Measurements from ENCODE around the gene ATRNL1. TPM values are rescaled to one million over a fixed set of nuclear protein-coding genes. Genes with fewer than 3 reads are reported as not detected.

ATRNL1 gene
- polyA plus RNA-seq, 1 donor from 2014 or later, result 2.5 TPM

DNA sequence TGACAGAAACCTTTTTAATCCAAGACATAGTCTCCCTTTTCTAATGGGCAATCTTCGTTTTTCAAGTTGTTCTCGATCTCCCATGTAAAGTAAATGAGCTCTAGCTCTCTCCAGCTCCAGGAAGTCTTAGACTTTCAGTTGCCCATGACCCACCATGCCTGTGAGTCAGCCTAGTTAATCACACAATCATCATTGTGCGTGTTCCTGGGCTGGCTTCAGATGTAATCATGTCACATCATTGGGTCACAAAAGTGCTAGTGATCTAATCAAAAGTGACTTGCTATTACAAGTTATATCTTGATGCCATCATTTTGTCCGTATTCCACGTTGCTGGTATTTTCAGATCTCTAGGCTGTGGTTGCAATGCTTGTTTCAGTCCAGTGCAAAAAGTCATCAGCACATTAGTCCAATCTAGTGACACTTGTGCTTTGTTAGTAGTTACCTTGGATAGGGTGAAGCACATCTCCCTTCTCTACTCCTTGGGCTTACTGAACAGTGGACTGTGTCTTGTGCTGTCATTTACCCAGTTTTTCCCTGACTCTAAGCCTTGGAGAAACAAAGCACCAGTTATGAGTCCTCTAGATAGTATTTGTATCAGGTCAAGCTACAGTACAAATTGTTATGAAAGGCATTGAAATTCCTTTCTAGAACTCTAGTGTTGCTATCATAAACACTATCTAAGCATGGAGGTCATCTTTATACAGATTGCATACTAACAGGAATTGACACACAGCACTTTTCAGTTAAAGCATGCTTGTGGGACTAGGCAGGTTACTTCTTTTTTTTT, 863.3 kb downstream of the ATRNL1 start:
- H3K27me3 Mint-ChIP-seq, result no peaks in the 10 kb centered on the region
- H3K36me3 Mint-ChIP-seq, result peaks cover 2% of the 10 kb centered on the region

GRCh38 chr10:115957012-115957399, 863.8 kb downstream of the ATRNL1 start:
- no peaks in the 10 kb centered on the region for H3K4me1 Mint-ChIP-seq
- H3K27ac Mint-ChIP-seq, result no peak overlapping the region
- H3K36me3 Mint-ChIP-seq, result peaks cover 2% of the 10 kb centered on the region
- H3K27me3 Mint-ChIP-seq, result no peaks in the 10 kb centered on the region
- H3K4me3 Mint-ChIP-seq, result no peak overlapping the region
- H3K9me3 Mint-ChIP-seq, result peaks cover 0 to 7% (median 4%) of the 10 kb centered on the region in 3 donors

More for the DNA sequence above, 863.3 kb downstream of the ATRNL1 start:
- Mint-ChIP-seq H3K27ac (no peak overlapping the region), H3K9me3 (peaks cover 0 to 7% (median 4%) of the 10 kb centered on the region in 3 donors), H3K4me1 (no peaks in the 10 kb centered on the region), H3K4me3 (no peak overlapping the region)

GRCh38 chr10:115957786-115958442, 864.7 kb downstream of the ATRNL1 start:
- no peaks in the 10 kb centered on the region for H3K27me3 Mint-ChIP-seq
- peaks cover 0 to 7% (median 4%) of the 10 kb centered on the region in 3 donors for H3K9me3 Mint-ChIP-seq

GRCh38 chr10:115963848-115964247, 870.7 kb downstream of the ATRNL1 start:
- H3K27me3 Mint-ChIP-seq, result no peaks in the 10 kb centered on the region
- H3K36me3 Mint-ChIP-seq, result no peaks in the 10 kb centered on the region
- no peaks in the 10 kb centered on the region for H3K4me1 Mint-ChIP-seq
- peaks cover 1 to 17% (median 8%) of the 10 kb centered on the region in 3 donors for H3K9me3 Mint-ChIP-seq
- no peak overlapping the region for H3K27ac Mint-ChIP-seq
- no peak overlapping the region for H3K4me3 Mint-ChIP-seq

More at GRCh38 chr10:115957786-115958442, 864.7 kb downstream of the ATRNL1 start:
- no peaks in the 10 kb centered on the region for H3K4me1 Mint-ChIP-seq
- no peak overlapping the region for H3K4me3 Mint-ChIP-seq
- peaks cover 2% of the 10 kb centered on the region for H3K36me3 Mint-ChIP-seq
- no peak overlapping the region for H3K27ac Mint-ChIP-seq

- no peak overlapping the region for H3K27ac Mint-ChIP-seq
- H3K36me3 Mint-ChIP-seq, result no peaks in the 10 kb centered on the region
- no peaks in the 10 kb centered on the region for H3K27me3 Mint-ChIP-seq
- H3K9me3 Mint-ChIP-seq, result peaks cover 1 to 24% (median 8%) of the 10 kb centered on the region in 3 donors
- H3K4me3 Mint-ChIP-seq, result no peak overlapping the region
- H3K4me1 Mint-ChIP-seq, result no peaks in the 10 kb centered on the region
These were observed 871.7 kb downstream of the ATRNL1 start for GRCh38 chr10:115964827-115965226.

DNA sequence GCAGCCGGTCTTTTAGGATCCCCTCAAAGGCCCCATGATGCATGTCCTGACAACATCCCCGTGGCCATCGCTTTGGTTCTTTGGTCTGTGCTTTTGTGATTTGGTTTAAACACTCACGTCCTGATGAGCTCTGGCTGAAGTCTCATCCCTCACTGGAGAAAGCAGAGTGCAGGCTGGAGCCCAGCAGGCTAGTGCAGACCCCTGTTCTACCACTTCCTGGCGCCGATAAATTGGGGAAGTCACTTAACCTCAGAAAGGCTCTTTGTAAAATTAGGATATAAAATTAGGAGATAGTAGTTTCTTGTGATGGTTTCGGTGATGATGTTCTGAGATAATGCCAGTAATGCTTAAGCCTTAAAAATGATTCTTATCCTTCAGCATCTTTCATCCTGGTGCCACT, 872.2 kb downstream of the ATRNL1 start:
- no peak overlapping the region for H3K27ac Mint-ChIP-seq
- H3K4me1 Mint-ChIP-seq, result no peaks in the 10 kb centered on the region
- no peak overlapping the region for H3K4me3 Mint-ChIP-seq
- peaks cover 1 to 24% (median 8%) of the 10 kb centered on the region in 3 donors for H3K9me3 Mint-ChIP-seq
- no peaks in the 10 kb centered on the region for H3K27me3 Mint-ChIP-seq
- H3K36me3 Mint-ChIP-seq, result no peaks in the 10 kb centered on the region

DNA sequence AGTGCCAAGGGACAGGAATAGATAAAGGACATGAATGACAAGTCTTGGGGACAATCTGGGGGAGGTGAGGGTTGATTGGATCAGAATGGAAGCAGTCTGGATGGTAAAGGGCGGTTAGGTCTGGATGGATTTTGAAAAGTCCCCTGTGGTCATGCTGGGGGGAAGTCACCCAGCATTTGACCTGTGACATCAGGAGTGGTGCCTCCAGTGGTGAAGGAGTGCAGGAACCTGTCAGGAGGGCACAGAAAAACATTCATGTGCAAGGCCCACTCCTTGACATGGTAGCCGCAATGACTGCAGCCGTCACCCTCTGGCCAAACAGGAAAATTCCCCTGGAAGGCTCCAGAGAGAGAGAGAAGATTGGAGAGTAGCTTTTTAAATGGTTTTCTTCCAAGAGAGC, 875.1 kb downstream of the ATRNL1 start:
- Mint-ChIP-seq H3K4me1 (peaks cover 0 to 1% (median 0%) of the 10 kb centered on the region in 3 donors), H3K9me3 (peaks cover 4 to 25% (median 10%) of the 10 kb centered on the region in 3 donors), H3K27me3 (no peaks in the 10 kb centered on the region), H3K36me3 (peaks cover 2% of the 10 kb centered on the region), H3K4me3 (no peak overlapping the region), H3K27ac (no peak overlapping the region)

DNA sequence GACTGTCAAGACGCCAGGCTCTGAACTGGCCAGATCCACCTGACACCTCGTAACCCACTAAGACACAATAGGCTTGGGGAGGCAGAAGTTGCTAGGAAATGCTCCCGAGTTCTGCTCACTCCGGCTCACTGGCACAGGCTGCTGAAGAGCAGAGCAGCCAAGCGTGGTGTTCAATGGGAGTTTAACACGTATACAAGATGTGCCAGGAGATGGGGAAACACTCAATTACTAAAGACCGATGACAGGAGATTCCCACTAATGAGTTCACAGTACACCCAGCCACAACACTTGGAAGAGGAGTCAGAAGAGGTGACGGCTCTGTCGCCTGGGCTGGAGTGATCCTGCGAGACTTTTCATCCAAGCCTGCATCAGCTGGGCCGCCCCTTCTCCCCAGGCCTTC, 876.4 kb downstream of the ATRNL1 start:
- H3K4me1 Mint-ChIP-seq, result peaks cover 0 to 1% (median 0%) of the 10 kb centered on the region in 3 donors
- no peaks in the 10 kb centered on the region for H3K27me3 Mint-ChIP-seq
- no peak overlapping the region for H3K27ac Mint-ChIP-seq
- H3K4me3 Mint-ChIP-seq, result no peak overlapping the region
- H3K36me3 Mint-ChIP-seq, result peaks cover 2% of the 10 kb centered on the region
- H3K9me3 Mint-ChIP-seq, result peaks cover 5 to 27% (median 14%) of the 10 kb centered on the region in 3 donors

DNA sequence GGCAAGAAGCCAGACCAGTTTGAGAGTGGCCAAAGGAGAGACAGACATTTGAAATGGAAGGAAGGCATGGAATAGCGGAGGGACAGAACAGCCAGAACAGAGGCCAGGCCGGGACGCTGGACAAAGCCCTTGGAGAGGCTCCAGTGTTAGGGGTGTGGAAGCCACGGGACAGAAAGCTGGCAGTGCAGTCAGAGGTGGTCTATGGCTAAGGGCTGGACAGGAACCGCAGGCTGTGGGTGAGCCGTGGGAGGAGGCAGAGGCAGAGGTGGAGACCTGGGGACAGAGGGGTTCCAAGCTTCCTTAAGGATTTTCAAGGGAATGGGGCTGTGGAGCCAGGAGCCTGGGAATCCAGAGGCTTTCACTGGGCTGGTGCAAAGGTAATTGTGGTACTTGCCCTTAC, 878.8 kb downstream of the ATRNL1 start:
- Mint-ChIP-seq H3K4me1 (peaks cover 0 to 1% (median 0%) of the 10 kb centered on the region in 3 donors), H3K36me3 (peaks cover 2% of the 10 kb centered on the region), H3K27me3 (no peaks in the 10 kb centered on the region), H3K9me3 (peaks cover 5 to 27% (median 9%) of the 10 kb centered on the region in 3 donors), H3K27ac (no peak overlapping the region), H3K4me3 (no peak overlapping the region)

DNA sequence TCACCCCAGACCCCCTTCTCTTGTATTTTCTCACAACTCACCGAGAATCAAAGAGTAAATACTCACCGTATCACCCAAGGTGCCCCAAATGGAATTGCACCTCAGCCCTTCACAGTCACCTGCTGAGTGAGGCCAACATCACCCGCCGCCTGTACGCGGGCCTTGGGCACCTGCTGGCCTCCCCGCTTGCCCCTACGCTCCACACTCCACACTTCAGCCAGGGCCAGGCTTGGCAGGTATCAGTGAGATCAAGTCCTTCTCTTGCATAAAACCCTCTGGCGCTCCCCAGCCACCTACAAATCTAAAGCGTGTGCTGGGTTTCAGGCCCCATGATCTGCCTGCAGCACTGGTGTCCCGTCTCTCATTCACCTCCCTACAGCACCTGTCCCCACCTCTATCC, 879.3 kb downstream of the ATRNL1 start:
- Mint-ChIP-seq H3K4me3 (no peak overlapping the region), H3K9me3 (peaks cover 5 to 25% (median 7%) of the 10 kb centered on the region in 3 donors), H3K27me3 (no peaks in the 10 kb centered on the region), H3K36me3 (peaks cover 2% of the 10 kb centered on the region), H3K27ac (no peak overlapping the region), H3K4me1 (peaks cover 0 to 1% (median 0%) of the 10 kb centered on the region in 3 donors)

- Mint-ChIP-seq H3K36me3 (peaks cover 2% of the 10 kb centered on the region), H3K9me3 (peaks cover 5 to 10% (median 7%) of the 10 kb centered on the region in 3 donors), H3K27ac (peak overlapping the region in 1 of 3 donors; percentile 19), H3K4me1 (peaks cover 0 to 1% (median 0%) of the 10 kb centered on the region in 3 donors), H3K27me3 (no peaks in the 10 kb centered on the region), H3K4me3 (no peak overlapping the region)
These were observed 881.2 kb downstream of the ATRNL1 start for GRCh38 chr10:115974351-115974750.

GRCh38 chr10:115974816-115975430, 881.8 kb downstream of the ATRNL1 start:
- Mint-ChIP-seq H3K27me3 (no peaks in the 10 kb centered on the region), H3K36me3 (peaks cover 2% of the 10 kb centered on the region), H3K4me3 (no peak overlapping the region), H3K27ac (no peak overlapping the region), H3K9me3 (peaks cover 5 to 9% (median 8%) of the 10 kb centered on the region in 3 donors), H3K4me1 (peaks cover 0 to 3% (median 0%) of the 10 kb centered on the region in 3 donors)

DNA sequence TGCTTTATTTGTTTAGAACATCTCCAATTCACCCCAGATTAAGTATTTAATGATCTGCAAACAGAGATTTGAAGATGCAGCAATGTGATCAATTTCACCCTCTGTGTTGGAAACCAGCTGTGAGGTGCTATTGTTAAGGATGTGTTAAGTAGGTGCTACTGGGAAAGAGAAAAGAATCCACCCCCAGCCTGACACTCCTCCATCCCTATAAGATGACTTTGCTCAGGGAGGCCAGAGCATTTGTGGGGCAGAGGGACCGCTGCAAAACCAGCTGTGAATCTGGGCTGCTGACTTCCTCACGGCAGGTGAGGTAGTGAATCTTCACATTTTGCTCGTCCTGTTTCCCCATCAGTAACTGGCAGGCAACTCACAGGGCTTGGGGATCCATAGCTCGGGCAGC, 882.3 kb downstream of the ATRNL1 start:
- no peaks in the 10 kb centered on the region for H3K27me3 Mint-ChIP-seq

GRCh38 chr10:115976342-115976741, 883.2 kb downstream of the ATRNL1 start:
- Mint-ChIP-seq H3K4me1 (peaks cover 0 to 3% (median 0%) of the 10 kb centered on the region in 3 donors), H3K4me3 (no peak overlapping the region), H3K36me3 (no peaks in the 10 kb centered on the region), H3K27me3 (no peaks in the 10 kb centered on the region), H3K9me3 (peaks cover 5 to 9% (median 8%) of the 10 kb centered on the region in 3 donors), H3K27ac (no peak overlapping the region)

More for the DNA sequence above, 882.3 kb downstream of the ATRNL1 start:
- Mint-ChIP-seq H3K36me3 (peaks cover 2% of the 10 kb centered on the region), H3K4me1 (peaks cover 0 to 3% (median 0%) of the 10 kb centered on the region in 3 donors), H3K9me3 (peaks cover 5 to 9% (median 8%) of the 10 kb centered on the region in 3 donors), H3K27ac (no peak overlapping the region), H3K4me3 (no peak overlapping the region)

DNA sequence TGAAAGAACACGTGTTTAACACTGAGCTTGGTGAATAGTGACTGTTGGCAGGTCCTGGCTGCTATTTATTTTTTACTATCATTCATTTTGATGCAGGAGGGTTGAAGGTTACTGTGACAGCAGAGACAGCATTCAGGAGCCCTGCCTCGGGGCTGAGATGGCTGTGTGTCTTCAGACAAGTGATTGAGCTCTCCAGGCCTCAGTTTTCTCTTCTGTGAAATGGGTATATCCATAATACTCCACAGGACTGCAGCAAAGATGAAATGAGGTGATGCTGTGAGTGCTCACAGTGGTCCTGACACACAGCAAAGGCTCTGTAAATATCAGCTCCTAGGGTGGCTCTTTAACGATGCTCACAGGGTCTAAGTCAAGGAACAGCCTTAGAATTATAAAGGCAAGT, 884.7 kb downstream of the ATRNL1 start:
- no peak overlapping the region for H3K27ac Mint-ChIP-seq
- H3K4me1 Mint-ChIP-seq, result peaks cover 0 to 2% (median 0%) of the 10 kb centered on the region in 3 donors
- peaks cover 5 to 15% (median 6%) of the 10 kb centered on the region in 3 donors for H3K9me3 Mint-ChIP-seq
- no peaks in the 10 kb centered on the region for H3K36me3 Mint-ChIP-seq
- no peak overlapping the region for H3K4me3 Mint-ChIP-seq
- H3K27me3 Mint-ChIP-seq, result no peaks in the 10 kb centered on the region
